Adrenal gland (tissue), 5 donors: ENCODE results near the gene RASA3.

Experiments used
- POLR2A ChIP-seq, 2 donors: fragments of 450-650 bp; IDR thresholded peaks; one replicate each; pipeline ENCODE4 v1.6.1; 2017; ENCODE audit warnings: antibody characterized with exemption in 2 of 2, mild to moderate bottlenecking in 2 of 2, moderate library complexity in 1 of 2
- TF ChIP-seq, protein P1 (sequence below), 6 experiments: fragments of 450-650 bp in 4 of 6; fragments of 200-600 bp in 2 of 6; sonication (generic) in 1 of 6; IDR thresholded peaks; 1 replicate in 5 of 6; 2 replicates in 1 of 6; pipeline versions ENCODE4 v1.5.1 to v1.8.0; 2016 to 2021; ENCODE audit warnings: antibody characterized with exemption in 6 of 6, mild to moderate bottlenecking in 2 of 6, moderate library complexity in 1 of 6
- donor health status: DM: no; HTN: no; CAD: no.

DNA sequence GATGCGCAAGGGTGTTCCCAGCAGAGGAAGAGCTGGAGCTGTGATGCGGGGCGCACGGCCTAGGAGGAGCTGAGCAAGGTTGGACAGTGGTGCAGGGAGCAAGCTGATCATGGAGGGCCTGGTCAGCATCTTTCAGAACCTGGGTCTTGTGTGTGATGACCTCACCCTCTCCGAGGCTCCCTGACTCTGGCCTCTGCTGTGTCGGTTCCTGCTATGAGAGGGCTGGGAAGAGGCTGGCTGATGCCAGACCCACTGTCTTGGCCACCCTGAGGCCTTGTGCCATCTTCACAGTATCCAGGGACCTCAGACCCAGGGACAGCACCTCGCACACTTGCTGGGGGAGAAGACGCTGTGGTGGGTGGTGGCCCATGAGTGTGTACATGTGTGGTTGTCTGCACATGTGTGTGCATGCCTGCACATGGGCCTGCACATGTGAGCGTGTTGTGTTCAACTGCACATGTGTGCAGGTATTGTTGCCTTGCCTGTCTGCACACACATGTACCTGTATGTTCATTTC, 142.0 kb downstream of the RASA3 start:
- TF ChIP-seq, protein P1, sequence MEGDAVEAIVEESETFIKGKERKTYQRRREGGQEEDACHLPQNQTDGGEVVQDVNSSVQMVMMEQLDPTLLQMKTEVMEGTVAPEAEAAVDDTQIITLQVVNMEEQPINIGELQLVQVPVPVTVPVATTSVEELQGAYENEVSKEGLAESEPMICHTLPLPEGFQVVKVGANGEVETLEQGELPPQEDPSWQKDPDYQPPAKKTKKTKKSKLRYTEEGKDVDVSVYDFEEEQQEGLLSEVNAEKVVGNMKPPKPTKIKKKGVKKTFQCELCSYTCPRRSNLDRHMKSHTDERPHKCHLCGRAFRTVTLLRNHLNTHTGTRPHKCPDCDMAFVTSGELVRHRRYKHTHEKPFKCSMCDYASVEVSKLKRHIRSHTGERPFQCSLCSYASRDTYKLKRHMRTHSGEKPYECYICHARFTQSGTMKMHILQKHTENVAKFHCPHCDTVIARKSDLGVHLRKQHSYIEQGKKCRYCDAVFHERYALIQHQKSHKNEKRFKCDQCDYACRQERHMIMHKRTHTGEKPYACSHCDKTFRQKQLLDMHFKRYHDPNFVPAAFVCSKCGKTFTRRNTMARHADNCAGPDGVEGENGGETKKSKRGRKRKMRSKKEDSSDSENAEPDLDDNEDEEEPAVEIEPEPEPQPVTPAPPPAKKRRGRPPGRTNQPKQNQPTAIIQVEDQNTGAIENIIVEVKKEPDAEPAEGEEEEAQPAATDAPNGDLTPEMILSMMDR (IDR thresholded peaks at IDR 0.05) = no peak
- TF ChIP-seq POLR2A (IDR thresholded peaks at IDR 0.05) = no peak
